HepG2 (cell line): Measurements from ENCODE around the gene ENTPD7.

Source experiments
- BRD4 ChIP-seq: sonication (generic); formaldehyde crosslinking; IDR thresholded peaks from 2 replicates; pipeline ENCODE4 v1.4.0; 2020; ENCODE audit warnings: missing genetic modification reagents
- NFKBIZ ChIP-seq: IDR thresholded peaks from 2 replicates; pipeline ENCODE4 v1.6.1; 2018; ENCODE audit warnings: missing genetic modification reagents, missing compliant biosample characterization
- NPAS2 ChIP-seq: sonication (generic); formaldehyde crosslinking; IDR thresholded peaks from 2 replicates; pipeline ENCODE4 v1.8.0; 2022; ENCODE audit warnings: mild to moderate bottlenecking, missing genetic modification reagents, borderline replicate concordance
- RAD21 ChIP-seq: fragments of 450-650 bp; formaldehyde crosslinking; IDR thresholded peaks from 2 replicates; pipeline ENCODE4 v1.5.0; 2020; ENCODE audit warnings: mild to moderate bottlenecking
- ZNF709 ChIP-seq: sonication (generic); formaldehyde crosslinking; IDR thresholded peaks from 2 replicates; pipeline ENCODE4 v1.5.0; 2020; ENCODE audit warnings: mild to moderate bottlenecking, missing genetic modification reagents
- TF ChIP-seq, protein P1 (sequence below): IDR thresholded peaks from 2 replicates; pipeline ENCODE4 v1.6.1; 2016; ENCODE audit warnings: low read depth, missing genetic modification reagents, missing compliant biosample characterization

GRCh38 chr10:99633832-99634231, 25.5 kb upstream of the ENTPD7 start:
- TF ChIP-seq, protein P1, sequence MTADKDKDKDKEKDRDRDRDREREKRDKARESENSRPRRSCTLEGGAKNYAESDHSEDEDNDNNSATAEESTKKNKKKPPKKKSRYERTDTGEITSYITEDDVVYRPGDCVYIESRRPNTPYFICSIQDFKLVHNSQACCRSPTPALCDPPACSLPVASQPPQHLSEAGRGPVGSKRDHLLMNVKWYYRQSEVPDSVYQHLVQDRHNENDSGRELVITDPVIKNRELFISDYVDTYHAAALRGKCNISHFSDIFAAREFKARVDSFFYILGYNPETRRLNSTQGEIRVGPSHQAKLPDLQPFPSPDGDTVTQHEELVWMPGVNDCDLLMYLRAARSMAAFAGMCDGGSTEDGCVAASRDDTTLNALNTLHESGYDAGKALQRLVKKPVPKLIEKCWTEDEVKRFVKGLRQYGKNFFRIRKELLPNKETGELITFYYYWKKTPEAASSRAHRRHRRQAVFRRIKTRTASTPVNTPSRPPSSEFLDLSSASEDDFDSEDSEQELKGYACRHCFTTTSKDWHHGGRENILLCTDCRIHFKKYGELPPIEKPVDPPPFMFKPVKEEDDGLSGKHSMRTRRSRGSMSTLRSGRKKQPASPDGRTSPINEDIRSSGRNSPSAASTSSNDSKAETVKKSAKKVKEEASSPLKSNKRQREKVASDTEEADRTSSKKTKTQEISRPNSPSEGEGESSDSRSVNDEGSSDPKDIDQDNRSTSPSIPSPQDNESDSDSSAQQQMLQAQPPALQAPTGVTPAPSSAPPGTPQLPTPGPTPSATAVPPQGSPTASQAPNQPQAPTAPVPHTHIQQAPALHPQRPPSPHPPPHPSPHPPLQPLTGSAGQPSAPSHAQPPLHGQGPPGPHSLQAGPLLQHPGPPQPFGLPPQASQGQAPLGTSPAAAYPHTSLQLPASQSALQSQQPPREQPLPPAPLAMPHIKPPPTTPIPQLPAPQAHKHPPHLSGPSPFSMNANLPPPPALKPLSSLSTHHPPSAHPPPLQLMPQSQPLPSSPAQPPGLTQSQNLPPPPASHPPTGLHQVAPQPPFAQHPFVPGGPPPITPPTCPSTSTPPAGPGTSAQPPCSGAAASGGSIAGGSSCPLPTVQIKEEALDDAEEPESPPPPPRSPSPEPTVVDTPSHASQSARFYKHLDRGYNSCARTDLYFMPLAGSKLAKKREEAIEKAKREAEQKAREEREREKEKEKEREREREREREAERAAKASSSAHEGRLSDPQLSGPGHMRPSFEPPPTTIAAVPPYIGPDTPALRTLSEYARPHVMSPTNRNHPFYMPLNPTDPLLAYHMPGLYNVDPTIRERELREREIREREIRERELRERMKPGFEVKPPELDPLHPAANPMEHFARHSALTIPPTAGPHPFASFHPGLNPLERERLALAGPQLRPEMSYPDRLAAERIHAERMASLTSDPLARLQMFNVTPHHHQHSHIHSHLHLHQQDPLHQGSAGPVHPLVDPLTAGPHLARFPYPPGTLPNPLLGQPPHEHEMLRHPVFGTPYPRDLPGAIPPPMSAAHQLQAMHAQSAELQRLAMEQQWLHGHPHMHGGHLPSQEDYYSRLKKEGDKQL (CRISPR knock-in tag), result no peak
- TF ChIP-seq BRD4 (CRISPR knock-in tag) (no peak), RAD21 (no peak), ZNF709 (CRISPR knock-in tag) (no peak), NPAS2 (CRISPR knock-in tag) (no peak), NFKBIZ (CRISPR knock-in tag) (no peak)
